RWPE1 (cell line): Measurements from ENCODE around the gene SERINC5.
"Not testable (repeated sequence)": the region's sequence is repeated elsewhere in the genome, so short reads cannot be mapped to it uniquely, and the experiment has no call there.

Source experiments
- CTCF ChIA-PET: fragments of 350-600 bp; sonication (Branson Sonifier 250); formaldehyde crosslinking; extraction: SDS; loops from one replicate; lab custom pipeline; 2021; lab: Yijun Ruan, JAX
- POLR2A ChIA-PET: fragments of 400-600 bp; formaldehyde crosslinking; extraction: SDS; loops from one replicate; lab custom pipeline; 2020; ENCODE audit warnings: antibody characterized with exemption; ENCODE audit not compliant: low non-redundant PET; lab: Yijun Ruan, JAX
- DNase-seq: peaks from one replicate; pipeline ENCODE4 v3.0.0; 2012; ENCODE audit warnings: low spot score
- H3K27ac ChIP-seq: fragments of 450-650 bp; 2 replicates; pipeline ENCODE4 v1.5.1; 2017
- TF ChIP-seq, protein P1 (sequence below): fragments of 450-650 bp; conservative IDR thresholded peaks from 2 replicates; pipeline ENCODE4 v1.5.1; 2017; ENCODE audit warnings: low read depth, mild to moderate bottlenecking

SERINC5 gene

DNA sequence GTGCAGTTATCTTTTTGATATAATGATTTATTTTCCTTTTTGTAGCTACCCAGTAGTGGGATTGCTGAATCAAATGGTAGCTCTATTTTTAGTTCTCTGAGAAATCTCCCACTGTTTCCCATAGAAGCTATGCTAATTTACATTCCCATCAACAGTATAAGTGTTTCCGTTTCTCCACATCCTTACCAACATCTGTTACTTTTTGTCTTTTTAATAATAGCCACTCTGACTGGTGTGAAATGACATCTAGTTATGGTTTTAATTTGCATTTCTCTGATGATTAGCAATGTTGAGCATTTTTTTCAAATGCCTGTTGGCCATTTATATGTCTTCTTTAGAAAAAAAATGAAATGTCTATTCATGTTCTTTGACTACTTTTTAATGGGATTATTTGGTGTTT is 94.7 kb downstream of the SERINC5 start:
- CTCF ChIA-PET, result interaction anchor here (0.6 kb wide), 1 partner anchor 26 kb away, joined by 4 read pairs; no protein-coding TSS in a partner anchor
- H3K27ac ChIP-seq, result no peak overlapping the region
- TF ChIP-seq, protein P1, sequence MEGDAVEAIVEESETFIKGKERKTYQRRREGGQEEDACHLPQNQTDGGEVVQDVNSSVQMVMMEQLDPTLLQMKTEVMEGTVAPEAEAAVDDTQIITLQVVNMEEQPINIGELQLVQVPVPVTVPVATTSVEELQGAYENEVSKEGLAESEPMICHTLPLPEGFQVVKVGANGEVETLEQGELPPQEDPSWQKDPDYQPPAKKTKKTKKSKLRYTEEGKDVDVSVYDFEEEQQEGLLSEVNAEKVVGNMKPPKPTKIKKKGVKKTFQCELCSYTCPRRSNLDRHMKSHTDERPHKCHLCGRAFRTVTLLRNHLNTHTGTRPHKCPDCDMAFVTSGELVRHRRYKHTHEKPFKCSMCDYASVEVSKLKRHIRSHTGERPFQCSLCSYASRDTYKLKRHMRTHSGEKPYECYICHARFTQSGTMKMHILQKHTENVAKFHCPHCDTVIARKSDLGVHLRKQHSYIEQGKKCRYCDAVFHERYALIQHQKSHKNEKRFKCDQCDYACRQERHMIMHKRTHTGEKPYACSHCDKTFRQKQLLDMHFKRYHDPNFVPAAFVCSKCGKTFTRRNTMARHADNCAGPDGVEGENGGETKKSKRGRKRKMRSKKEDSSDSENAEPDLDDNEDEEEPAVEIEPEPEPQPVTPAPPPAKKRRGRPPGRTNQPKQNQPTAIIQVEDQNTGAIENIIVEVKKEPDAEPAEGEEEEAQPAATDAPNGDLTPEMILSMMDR, result no peak
- DNase-seq, result no peak
- POLR2A ChIA-PET, result no interaction called here

DNA sequence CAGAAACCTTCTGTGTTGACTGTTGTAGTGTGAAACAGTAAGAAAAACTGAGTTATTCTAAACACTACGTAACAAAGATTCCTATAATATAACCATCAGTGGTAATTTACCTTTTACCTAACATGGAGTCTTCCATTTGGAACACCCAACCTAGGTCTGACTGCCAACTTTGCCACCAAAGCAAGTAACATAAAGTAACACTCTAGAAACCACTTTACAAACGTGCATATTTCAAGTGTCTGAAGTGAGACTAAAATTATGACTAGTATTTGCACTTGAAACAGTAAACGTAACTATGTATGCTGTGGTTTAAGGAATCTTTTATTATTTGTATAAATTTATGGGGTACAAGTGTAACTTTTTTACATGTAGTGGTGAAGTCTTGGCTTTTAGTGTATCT is 95.6 kb downstream of the SERINC5 start:
- CTCF ChIA-PET, result no interaction called here
- POLR2A ChIA-PET, result no interaction called here
- H3K27ac ChIP-seq, result no peak overlapping the region
- no peak for DNase-seq
- TF ChIP-seq, protein P1, result no peak

DNA sequence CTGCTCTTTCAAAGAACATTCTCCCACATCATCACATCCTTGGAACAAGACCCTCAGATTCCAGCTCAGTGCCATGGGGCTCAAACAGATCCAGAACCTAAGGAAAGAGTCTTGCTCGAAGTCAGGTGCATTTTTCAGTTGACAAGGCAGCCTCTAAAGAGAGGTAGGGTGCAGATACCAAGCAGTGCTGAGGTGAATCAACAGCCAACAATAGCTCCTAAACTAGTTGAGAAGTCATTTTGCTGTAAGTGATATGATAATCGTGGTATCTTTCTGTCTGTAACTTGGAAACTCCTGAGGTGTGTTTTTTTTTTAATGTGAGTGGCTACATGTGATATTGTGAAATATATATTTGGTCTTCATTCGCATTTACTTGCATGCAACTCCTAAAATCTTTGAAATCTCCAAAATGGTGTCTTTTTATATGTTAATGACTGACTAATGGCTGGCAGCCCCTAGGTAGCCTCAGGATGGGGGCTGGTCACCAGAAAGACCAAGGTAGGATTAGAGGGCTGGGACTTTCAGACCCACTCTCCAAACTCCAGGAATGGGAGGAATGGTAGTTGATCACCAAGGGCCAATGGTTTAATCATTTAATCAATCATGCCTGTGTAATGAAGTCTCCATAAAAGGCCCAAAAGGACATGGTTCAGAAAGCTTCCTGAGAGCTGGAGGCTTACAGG is 96.6 kb downstream of the SERINC5 start:
- ChIA-PET CTCF (interaction anchor here (0.6 kb wide), 1 partner anchor 585 kb away, joined by 4 read pairs; no protein-coding TSS in a partner anchor), POLR2A (no interaction called here)
- no peak for DNase-seq
- H3K27ac ChIP-seq, result no peak overlapping the region
- TF ChIP-seq, protein P1, result no peak

DNA sequence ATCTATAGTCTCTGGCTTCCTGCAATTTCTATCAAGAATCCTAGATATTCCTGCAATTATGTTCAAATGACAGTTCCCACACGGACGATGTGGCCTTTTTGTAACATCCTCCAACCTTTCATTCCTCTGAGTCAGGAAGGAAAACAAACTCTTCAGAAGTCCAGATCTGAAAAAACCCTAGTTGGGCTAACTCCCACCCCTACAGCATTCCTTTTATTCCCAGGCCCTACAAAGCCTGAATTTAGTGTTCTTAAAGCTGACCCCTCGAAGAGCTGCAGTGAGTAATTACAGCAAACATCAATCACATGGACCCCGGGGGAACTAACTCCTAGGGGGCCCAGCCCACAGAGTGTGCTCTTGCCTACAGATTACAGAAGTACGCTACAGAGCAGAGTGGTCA is 99.7 kb downstream of the SERINC5 start:
- no peak for DNase-seq
- no peak overlapping the region for H3K27ac ChIP-seq
- TF ChIP-seq, protein P1, result no peak
- ChIA-PET POLR2A (no interaction called here), CTCF (interaction anchor here (0.5 kb wide), 1 partner anchor 13 kb away, joined by 4 read pairs; no protein-coding TSS in a partner anchor)

DNA sequence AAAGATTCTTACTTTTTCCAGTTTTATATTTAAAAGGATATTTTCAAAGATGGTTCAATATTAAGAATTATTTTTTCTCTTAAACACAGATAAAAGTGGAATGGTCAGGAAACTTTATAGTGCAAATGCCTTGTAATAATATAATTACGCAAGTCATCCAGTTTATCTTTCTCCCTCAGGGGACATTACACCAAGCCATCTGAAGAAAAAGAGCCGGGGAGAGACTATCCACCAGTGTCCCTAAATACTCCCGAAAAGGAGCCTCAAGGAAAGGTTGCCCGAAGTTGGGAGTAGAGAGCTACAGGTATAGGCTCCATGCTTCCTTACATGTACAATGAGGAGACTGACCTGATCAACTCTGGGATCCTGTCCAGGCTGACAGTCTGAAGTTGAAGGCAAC is 101.1 kb downstream of the SERINC5 start:
- CTCF ChIA-PET, result no interaction called here
- no peak for DNase-seq
- no peak overlapping the region for H3K27ac ChIP-seq
- TF ChIP-seq, protein P1, result no peak
- POLR2A ChIA-PET, result no interaction called here

DNA sequence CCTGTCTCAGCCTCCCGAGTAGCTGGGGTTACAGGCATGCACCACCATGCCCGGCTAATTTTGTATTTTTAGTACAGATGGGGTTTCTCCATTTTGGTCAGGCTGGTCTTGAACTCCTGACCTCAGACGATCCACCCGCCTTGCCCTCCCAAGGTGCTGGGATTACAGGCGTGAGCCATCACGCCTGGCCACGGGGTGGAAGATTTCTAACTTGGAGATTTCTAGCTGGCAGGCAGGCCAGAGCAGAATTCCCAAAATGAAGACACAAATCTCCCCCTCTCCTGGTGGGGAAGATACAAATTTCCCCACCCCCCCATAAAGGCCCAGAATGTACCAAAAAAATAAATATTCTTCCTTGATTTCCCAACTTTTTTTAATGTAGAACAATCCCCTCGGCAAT is 101.6 kb downstream of the SERINC5 start:
- POLR2A ChIA-PET, DNase-seq, CTCF ChIA-PET, H3K27ac ChIP-seq: not testable (repeated sequence)

DNA sequence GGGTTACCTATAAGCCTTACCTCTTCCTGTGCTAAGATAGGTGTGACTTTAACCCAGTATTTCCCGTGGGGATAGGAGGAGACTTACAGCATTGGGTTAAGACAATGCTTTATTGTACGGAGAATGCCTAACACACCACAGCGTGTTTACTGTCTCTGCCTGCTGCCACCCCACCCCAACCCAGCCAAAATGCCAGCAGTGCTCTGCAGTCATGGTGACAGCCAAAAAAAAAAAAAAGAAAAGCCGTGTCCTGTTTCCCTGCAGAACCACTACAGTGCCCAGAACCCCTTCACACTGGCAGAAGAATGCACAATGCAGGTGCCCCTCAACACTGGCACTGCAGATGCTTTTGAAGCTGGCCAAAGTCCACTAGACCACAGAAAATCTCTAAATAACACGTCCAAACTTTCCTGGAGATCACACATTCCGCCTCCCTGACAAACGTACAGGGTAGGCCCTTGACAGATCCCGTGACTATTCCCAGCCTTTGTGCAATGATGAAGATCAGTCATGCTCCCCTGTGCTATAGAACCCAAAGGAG is 102.2 kb downstream of the SERINC5 start:
- DNase-seq, result no peak

More for the DNA sequence above, 102.2 kb downstream of the SERINC5 start:
- ChIA-PET CTCF (interaction anchor here (0.8 kb wide), 1 partner anchor 39 kb away, joined by 3 read pairs; no protein-coding TSS in a partner anchor), POLR2A (no interaction called here)
- TF ChIP-seq, protein P1, result no peak
- H3K27ac ChIP-seq, result no peak overlapping the region
